Ishikawa (cell line): ENCODE data around the gene NCMAP.

Source experiments
- CEBPB ChIP-seq: IDR thresholded peaks from 2 replicates; pipeline ENCODE4 v1.6.1; 2012
- CREB1 ChIP-seq: IDR thresholded peaks from 2 replicates; pipeline ENCODE4 v1.6.1; 2012; ENCODE audit warnings: low read depth
- EGR1 ChIP-seq: IDR thresholded peaks from 2 replicates; pipeline ENCODE4 v1.6.1; 2012
- EP300 ChIP-seq: IDR thresholded peaks from 2 replicates; pipeline ENCODE4 v1.6.1; 2012; ENCODE audit warnings: borderline replicate concordance
- FOXM1 ChIP-seq: IDR thresholded peaks from 2 replicates; pipeline ENCODE4 v1.6.1; 2012; ENCODE audit warnings: low read depth, borderline replicate concordance
- NFIC ChIP-seq: IDR thresholded peaks from 2 replicates; pipeline ENCODE4 v1.6.1; 2012
- RAD21 ChIP-seq: IDR thresholded peaks from 2 replicates; pipeline ENCODE4 v1.6.1; 2012; ENCODE audit warnings: low read depth
- TAF1 ChIP-seq: IDR thresholded peaks from 2 replicates; pipeline ENCODE4 v1.6.1; 2012; ENCODE audit warnings: low read depth, mild to moderate bottlenecking
- TCF12 ChIP-seq: IDR thresholded peaks from 2 replicates; pipeline ENCODE4 v1.6.1; 2012; ENCODE audit warnings: low read depth
- TEAD4 ChIP-seq: IDR thresholded peaks from 2 replicates; pipeline ENCODE4 v1.6.1; 2012
- YY1 ChIP-seq: IDR thresholded peaks from 2 replicates; pipeline ENCODE4 v1.6.1; 2012; ENCODE audit warnings: low read depth
- ZBTB7A ChIP-seq: IDR thresholded peaks from 2 replicates; pipeline ENCODE4 v1.6.1; 2012; ENCODE audit warnings: low read depth
- TF ChIP-seq, protein P1 (sequence below): IDR thresholded peaks from 2 replicates; pipeline ENCODE4 v1.6.1; 2012
- TF ChIP-seq, protein P2 (sequence below): IDR thresholded peaks from 2 replicates; pipeline ENCODE4 v1.6.1; 2012
- TF ChIP-seq, protein P3 (sequence below): IDR thresholded peaks from 2 replicates; pipeline ENCODE4 v1.6.1; 2012; ENCODE audit warnings: low read depth, mild to moderate bottlenecking

The NCMAP gene

DNA sequence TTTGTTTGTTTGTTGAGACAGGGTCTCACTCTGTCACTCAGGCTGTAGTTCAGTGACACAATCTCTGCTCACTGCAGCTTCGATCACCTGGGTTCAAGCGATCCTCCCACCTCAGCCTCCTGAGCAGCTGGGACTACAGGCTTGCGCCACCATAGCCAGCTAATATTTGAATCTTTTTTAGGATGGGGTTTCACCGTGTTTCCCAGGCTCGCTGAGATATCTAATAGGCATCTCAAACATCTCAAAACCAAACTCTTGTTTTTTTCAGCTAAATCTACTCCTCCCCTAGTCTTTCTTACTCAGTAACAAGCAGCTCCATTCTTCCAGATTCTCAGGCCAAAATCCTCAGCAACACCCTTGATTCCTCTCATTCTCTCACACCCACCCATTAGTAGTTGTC, 65.2 kb downstream of the NCMAP start:
- TF ChIP-seq ZBTB7A (no peak), RAD21 (no peak), CREB1 (no peak), TAF1 (no peak), EP300 (no peak), CEBPB (no peak), EGR1 (no peak), FOXM1 (no peak), NFIC (no peak), TEAD4 (no peak), YY1 (no peak), TCF12 (no peak)
- TF ChIP-seq, protein P1, sequence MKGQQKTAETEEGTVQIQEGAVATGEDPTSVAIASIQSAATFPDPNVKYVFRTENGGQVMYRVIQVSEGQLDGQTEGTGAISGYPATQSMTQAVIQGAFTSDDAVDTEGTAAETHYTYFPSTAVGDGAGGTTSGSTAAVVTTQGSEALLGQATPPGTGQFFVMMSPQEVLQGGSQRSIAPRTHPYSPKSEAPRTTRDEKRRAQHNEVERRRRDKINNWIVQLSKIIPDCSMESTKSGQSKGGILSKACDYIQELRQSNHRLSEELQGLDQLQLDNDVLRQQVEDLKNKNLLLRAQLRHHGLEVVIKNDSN: no peak
- TF ChIP-seq, protein P2, sequence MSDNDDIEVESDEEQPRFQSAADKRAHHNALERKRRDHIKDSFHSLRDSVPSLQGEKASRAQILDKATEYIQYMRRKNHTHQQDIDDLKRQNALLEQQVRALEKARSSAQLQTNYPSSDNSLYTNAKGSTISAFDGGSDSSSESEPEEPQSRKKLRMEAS: no peak
- TF ChIP-seq, protein P3, sequence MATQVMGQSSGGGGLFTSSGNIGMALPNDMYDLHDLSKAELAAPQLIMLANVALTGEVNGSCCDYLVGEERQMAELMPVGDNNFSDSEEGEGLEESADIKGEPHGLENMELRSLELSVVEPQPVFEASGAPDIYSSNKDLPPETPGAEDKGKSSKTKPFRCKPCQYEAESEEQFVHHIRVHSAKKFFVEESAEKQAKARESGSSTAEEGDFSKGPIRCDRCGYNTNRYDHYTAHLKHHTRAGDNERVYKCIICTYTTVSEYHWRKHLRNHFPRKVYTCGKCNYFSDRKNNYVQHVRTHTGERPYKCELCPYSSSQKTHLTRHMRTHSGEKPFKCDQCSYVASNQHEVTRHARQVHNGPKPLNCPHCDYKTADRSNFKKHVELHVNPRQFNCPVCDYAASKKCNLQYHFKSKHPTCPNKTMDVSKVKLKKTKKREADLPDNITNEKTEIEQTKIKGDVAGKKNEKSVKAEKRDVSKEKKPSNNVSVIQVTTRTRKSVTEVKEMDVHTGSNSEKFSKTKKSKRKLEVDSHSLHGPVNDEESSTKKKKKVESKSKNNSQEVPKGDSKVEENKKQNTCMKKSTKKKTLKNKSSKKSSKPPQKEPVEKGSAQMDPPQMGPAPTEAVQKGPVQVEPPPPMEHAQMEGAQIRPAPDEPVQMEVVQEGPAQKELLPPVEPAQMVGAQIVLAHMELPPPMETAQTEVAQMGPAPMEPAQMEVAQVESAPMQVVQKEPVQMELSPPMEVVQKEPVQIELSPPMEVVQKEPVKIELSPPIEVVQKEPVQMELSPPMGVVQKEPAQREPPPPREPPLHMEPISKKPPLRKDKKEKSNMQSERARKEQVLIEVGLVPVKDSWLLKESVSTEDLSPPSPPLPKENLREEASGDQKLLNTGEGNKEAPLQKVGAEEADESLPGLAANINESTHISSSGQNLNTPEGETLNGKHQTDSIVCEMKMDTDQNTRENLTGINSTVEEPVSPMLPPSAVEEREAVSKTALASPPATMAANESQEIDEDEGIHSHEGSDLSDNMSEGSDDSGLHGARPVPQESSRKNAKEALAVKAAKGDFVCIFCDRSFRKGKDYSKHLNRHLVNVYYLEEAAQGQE: no peak

DNA sequence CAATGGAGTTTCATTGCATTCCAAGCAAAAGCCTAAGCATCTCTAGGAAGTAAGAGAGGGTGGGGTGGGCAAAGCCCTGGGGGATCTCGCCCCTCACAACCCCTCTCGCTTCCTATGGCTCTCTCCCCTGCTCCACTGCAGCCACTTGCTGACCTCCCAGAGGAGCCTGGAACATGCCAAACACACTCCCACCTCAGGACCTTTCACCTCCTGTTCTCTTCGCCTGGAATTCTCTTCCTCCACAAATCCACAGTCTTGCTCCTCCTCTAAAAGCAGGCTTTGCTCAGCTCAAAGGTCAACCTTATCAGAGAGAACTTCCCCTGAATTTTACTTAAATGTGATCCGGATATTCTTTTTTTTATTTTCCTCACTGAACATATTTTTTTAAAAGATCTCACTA, 66.3 kb downstream of the NCMAP start:
- no peak for TF ChIP-seq EGR1
- TF ChIP-seq TAF1: no peak
- no peak for TF ChIP-seq EP300
- no peak for TF ChIP-seq ZBTB7A
- TF ChIP-seq RAD21: no peak
- TF ChIP-seq, protein P1: no peak

DNA sequence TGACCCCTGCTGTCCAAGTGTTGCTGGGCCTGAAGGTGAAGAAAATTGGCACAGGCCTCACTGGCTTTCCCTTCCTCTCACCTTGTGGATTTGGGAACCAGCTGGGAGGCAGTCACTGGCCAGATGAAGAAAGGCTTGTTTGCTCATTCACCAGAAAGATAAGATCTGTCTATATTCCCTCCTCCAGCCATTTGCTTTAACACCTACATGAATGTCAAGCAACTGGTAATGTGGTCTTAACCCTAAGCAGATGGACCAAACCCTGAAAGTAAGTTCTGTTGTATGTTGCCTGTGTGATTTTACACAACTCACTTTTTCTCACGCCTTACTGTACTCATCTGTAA, 76.9 kb downstream of the NCMAP start:
- TF ChIP-seq RAD21 (no peak), FOXM1 (no peak), CEBPB (no peak), TEAD4 (no peak), NFIC (no peak), CREB1 (no peak), EGR1 (no peak), YY1 (no peak), ZBTB7A (no peak), TAF1 (no peak), TCF12 (no peak), EP300 (no peak)
- TF ChIP-seq, protein P2: no peak
- TF ChIP-seq, protein P1: no peak
- TF ChIP-seq, protein P3: no peak

DNA sequence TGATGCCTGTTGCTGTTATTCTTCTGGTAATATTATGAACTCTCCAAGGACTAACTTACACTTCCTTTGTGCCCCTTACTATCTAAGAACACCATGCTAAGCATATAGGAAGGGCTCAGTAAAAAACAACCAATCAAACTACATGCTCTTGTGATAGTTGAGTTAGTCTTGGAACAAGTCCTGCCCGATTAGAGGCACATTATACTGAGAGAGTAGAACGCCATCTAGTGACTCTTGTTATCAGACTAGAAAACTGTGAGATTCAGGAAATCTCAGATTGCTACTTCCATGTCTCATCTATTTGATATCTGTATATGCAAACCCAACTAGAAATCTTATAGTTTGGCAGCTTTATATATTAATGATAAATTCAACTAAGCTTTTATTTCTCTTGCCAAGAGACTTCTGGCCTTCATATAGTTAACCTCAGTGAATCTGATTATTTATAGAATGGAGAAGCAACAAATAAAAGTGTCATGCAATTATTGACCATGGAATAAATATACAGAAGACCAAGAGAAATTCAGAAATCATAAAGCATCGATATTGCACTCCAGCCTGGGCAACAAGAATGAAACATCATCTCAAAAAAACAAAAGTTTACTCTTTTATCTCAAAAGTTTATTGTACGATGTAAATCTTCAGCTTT, 79.4 kb downstream of the NCMAP start:
- TF ChIP-seq RAD21 (peak; percentile 87), CEBPB (no peak), EP300 (no peak)
- TF ChIP-seq, protein P2: no peak
- TF ChIP-seq, protein P3: no peak
- TF ChIP-seq, protein P1: no peak
